Right lobe of liver (tissue), 6 donors: ENCODE results near the gene TTC13. TPM values are rescaled to one million over a fixed set of nuclear protein-coding genes. Genes with fewer than 3 reads are reported as not detected.

Experiments used
- ATAC-seq, 4 donors: fragments of 200-7000 bp; cut with Tn5 transposase; one replicate each; pipeline ENCODE4 v1.9.1; 2020; ENCODE audit warnings: mild to moderate bottlenecking in 4 of 4, moderate library complexity in 4 of 4
- DNase-seq, 3 donors: peaks; one replicate each; pipeline ENCODE4 v3.0.0-alpha.2; 2020
- H3K27ac ChIP-seq, 3 donors: fragments of 200-600 bp; one replicate each; pipeline ENCODE4 v1.8.0; 2022
- H3K27me3 ChIP-seq, 2 donors: fragments of 200-600 bp; one replicate each; pipeline ENCODE4 v1.8.0; 2022
- H3K36me3 ChIP-seq, 4 donors: fragments of 200-600 bp; sonication (generic) in 1 of 4; one replicate each; pipeline versions ENCODE4 v1.5.1 to v1.8.0; 2017 to 2022; ENCODE audit warnings: control low read depth in 1 of 4
- H3K4me1 ChIP-seq, 4 donors: fragments of 200-600 bp; sonication (generic) in 1 of 4; one replicate each; pipeline versions ENCODE4 v1.5.1 to v1.8.0; 2017 to 2022; ENCODE audit warnings: control low read depth in 1 of 4
- H3K4me3 ChIP-seq, 3 donors: fragments of 200-600 bp; one replicate each; pipeline ENCODE4 v1.8.0; 2022
- H3K9me3 ChIP-seq, 4 donors: fragments of 200-600 bp; sonication (generic) in 1 of 4; one replicate each; pipeline versions ENCODE4 v1.5.1 to v1.8.0; 2017 to 2022; ENCODE audit warnings: control low read depth in 1 of 4
- CTCF ChIP-seq, 4 donors: fragments of 200-600 bp in 3 of 4; fragments of 450-650 bp in 1 of 4; IDR thresholded peaks; one replicate each; pipeline versions ENCODE4 v1.5.1 to v1.8.0; 2016 to 2022; ENCODE audit warnings: antibody characterized with exemption in 4 of 4, mild to moderate bottlenecking in 2 of 4
- POLR2A ChIP-seq: fragments of 450-650 bp; IDR thresholded peaks from one replicate; pipeline ENCODE4 v1.6.1; 2017; ENCODE audit warnings: antibody characterized with exemption, mild to moderate bottlenecking
- WGBS: methylation state at CpG from one replicate; pipeline ENCODE4 v1.1.6; 2018; ENCODE audit warnings: low coverage, low lambda C conversion rate; ENCODE audit not compliant: insufficient coverage; ENCODE audit errors: missing lambda C conversion rate; 5-methylcytosine and 5-hydroxymethylcytosine counted together
- intact Hi-C, 2 donors: fragments of 100-400 bp; cut with DNase I; formaldehyde crosslinking; loops; one replicate each; pipeline versions ENCODE4 v1.11.2 to v1.14.1; 2022
- total RNA-seq, 6 experiments: library from RNA; depleted of rRNA in 2 of 6; stranded (reverse); fragments of >200 nt in 2 of 6; fragmentation: NEBNext Ultra II Directional in 3 of 6; extraction: Animal tissue kit (Norgen Biotek cat#: 25700) in 3 of 6; gene quantifications; one replicate each; pipeline versions ENCODE4 v1.1.0 to v1.2.4, GENCODE V29; 2016 to 2023
- donor health status: DM: no; HTN: yes; CAD: no.
- donor health status: DM: no; HTN: no; CAD: no.
- donor health status: DM: no; HTN: no; CAD: no.
- donor health status: DM: no; HTN: yes; CAD: no.
- donor health status: DM: no; HTN: yes; CAD: no.

Gene TTC13
- total RNA-seq, 6 experiments from 2014 or later = 5.3 to 10.7 (median 6.2) TPM

DNA sequence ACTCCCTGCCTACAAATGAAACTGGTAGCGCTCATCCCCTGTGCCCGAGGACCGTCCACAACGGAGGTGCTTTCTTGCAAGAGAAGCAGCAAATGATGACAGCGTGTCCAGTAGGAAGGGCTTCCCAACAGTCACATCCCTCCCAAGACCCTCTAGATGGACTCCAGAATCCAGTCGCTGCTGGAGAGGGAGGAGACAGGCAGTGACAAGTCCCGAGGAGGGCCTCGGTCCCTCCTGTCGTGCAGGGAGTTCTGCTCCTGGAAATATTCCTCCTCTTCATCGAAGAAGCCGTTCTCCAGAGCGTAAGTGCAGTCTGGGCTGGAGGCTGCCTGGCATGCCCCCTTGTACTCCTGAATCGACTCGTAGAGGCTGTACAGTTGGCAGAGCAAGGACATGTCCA, 41.0 kb upstream of the TTC13 start:
- ATAC-seq = no peak
- H3K27ac ChIP-seq = no peak overlapping the region
- no peak for DNase-seq
- 91% methylated on average over 4 of the region's 14 CpGs for WGBS
- no peaks in the 10 kb centered on the region for H3K36me3 ChIP-seq
- no peaks in the 10 kb centered on the region for H3K9me3 ChIP-seq
- TF ChIP-seq POLR2A = no peak
- TF ChIP-seq CTCF (IDR thresholded peaks at IDR 0.05) = no peak
- intact Hi-C loops = no loop called here
- H3K4me3 ChIP-seq = no peak overlapping the region
- no peaks in the 10 kb centered on the region for H3K4me1 ChIP-seq
- H3K27me3 ChIP-seq = no peaks in the 10 kb centered on the region

GRCh38 chr1:231016966-231017365, 38.3 kb upstream of the TTC13 start:
- Histone ChIP-seq H3K36me3 (no peaks in the 10 kb centered on the region), H3K27ac (no peak overlapping the region), H3K27me3 (no peaks in the 10 kb centered on the region), H3K9me3 (no peaks in the 10 kb centered on the region), H3K4me3 (no peak overlapping the region), H3K4me1 (no peaks in the 10 kb centered on the region)
- no peak for ATAC-seq
- DNase-seq = no peak
- TF ChIP-seq CTCF (IDR thresholded peaks at IDR 0.05) = no peak
- no peak for TF ChIP-seq POLR2A
- WGBS = 83% methylated on average over 5 of the region's 5 CpGs
- intact Hi-C loops = no loop called here

- H3K36me3 ChIP-seq = no peaks in the 10 kb centered on the region
- no peaks in the 10 kb centered on the region for H3K27me3 ChIP-seq
- H3K4me3 ChIP-seq = no peak overlapping the region
- TF ChIP-seq POLR2A (no peak), CTCF (IDR thresholded peaks at IDR 0.05) (no peak)
- ATAC-seq = no peak
- no peaks in the 10 kb centered on the region for H3K4me1 ChIP-seq
- H3K27ac ChIP-seq = no peak overlapping the region
- H3K9me3 ChIP-seq = no peaks in the 10 kb centered on the region
- intact Hi-C loops = no loop called here
- DNase-seq = no peak
- 94% methylated on average over 6 of the region's 6 CpGs for WGBS
These were observed 37.6 kb upstream of the TTC13 start for GRCh38 chr1:231016234-231016633.

GRCh38 chr1:231013391-231014015, 34.8 kb upstream of the TTC13 start:
- no peak overlapping the region for H3K4me3 ChIP-seq
- H3K27ac ChIP-seq = no peak overlapping the region
- no peaks in the 10 kb centered on the region for H3K36me3 ChIP-seq
- intact Hi-C loops = no loop called here
- no peak for TF ChIP-seq CTCF (IDR thresholded peaks at IDR 0.05)
- no peak for TF ChIP-seq POLR2A
- H3K4me1 ChIP-seq = no peaks in the 10 kb centered on the region
- ATAC-seq (no peak), DNase-seq (no peak)
- H3K9me3 ChIP-seq = no peaks in the 10 kb centered on the region
- no peaks in the 10 kb centered on the region for H3K27me3 ChIP-seq
- 65% methylated on average over 2 of the region's 3 CpGs for WGBS

DNA sequence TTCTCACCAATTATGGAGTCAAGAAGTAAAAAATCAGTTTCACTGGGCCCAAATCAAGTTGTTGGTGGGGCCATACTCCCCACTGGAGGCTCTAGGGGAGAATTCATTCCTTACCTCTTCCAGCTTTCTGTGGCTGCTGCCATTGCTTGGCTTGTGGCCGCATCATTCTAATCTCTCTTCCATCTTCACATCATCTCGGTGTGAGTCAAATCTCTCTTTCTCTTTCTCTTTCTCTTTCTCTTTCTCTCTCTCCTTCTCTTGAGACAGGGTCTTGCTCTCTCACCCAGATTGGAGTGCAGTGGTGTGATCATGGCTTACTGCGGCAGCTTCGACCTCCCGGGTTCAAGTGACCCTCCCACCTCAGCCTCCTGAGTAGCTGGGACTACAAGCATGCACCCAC, 33.3 kb upstream of the TTC13 start:
- 96% methylated on average over 4 of the region's 5 CpGs for WGBS
- Histone ChIP-seq H3K4me3 (no peak overlapping the region), H3K36me3 (no peaks in the 10 kb centered on the region), H3K9me3 (no peaks in the 10 kb centered on the region), H3K27me3 (no peaks in the 10 kb centered on the region), H3K4me1 (no peaks in the 10 kb centered on the region), H3K27ac (no peak overlapping the region)
- ATAC-seq (no peak), DNase-seq (no peak)
- intact Hi-C loops = no loop called here
- TF ChIP-seq POLR2A (no peak), CTCF (IDR thresholded peaks at IDR 0.05) (no peak)
